DMS79 treated with DMSO at 0.1 percent for 48 hours (cell line): ENCODE data around the gene KHDRBS2.

Experiments
- DNase-seq: peaks from one replicate; lab custom pipeline; 2025; lab: John Stamatoyannopoulos, UW

KHDRBS2 gene

GRCh38 chr6:62013719-62014118, 272.3 kb downstream of the KHDRBS2 start:
- DNase-seq: no peak

- no peak for DNase-seq
These were observed 276.6 kb downstream of the KHDRBS2 start for GRCh38 chr6:62009445-62009844.

- DNase-seq: no peak
These were observed 296.4 kb downstream of the KHDRBS2 start for GRCh38 chr6:61989616-61990015.

- DNase-seq: no peak
These were observed 305.4 kb downstream of the KHDRBS2 start for GRCh38 chr6:61980622-61981021.

- DNase-seq: no peak
These were observed 308.1 kb downstream of the KHDRBS2 start for GRCh38 chr6:61977947-61978346.

GRCh38 chr6:61977099-61977498, 308.9 kb downstream of the KHDRBS2 start:
- DNase-seq: no peak

- no peak for DNase-seq
These were observed 326.8 kb downstream of the KHDRBS2 start for GRCh38 chr6:61959196-61959595.

GRCh38 chr6:61953851-61954250, 332.2 kb downstream of the KHDRBS2 start:
- DNase-seq: no peak

GRCh38 chr6:61951586-61951985, 334.4 kb downstream of the KHDRBS2 start:
- DNase-seq: no peak

- DNase-seq: no peak
These were observed 335.2 kb downstream of the KHDRBS2 start for GRCh38 chr6:61950811-61951210.

GRCh38 chr6:61949971-61950370, 336.1 kb downstream of the KHDRBS2 start:
- DNase-seq: no peak

- no peak for DNase-seq
These were observed 336.9 kb downstream of the KHDRBS2 start for GRCh38 chr6:61949161-61949560.

- no peak for DNase-seq
These were observed 338.6 kb downstream of the KHDRBS2 start for GRCh38 chr6:61947311-61947947.

GRCh38 chr6:61940919-61941318, 345.1 kb downstream of the KHDRBS2 start:
- no peak for DNase-seq

- DNase-seq: no peak
These were observed 350.7 kb downstream of the KHDRBS2 start for GRCh38 chr6:61935242-61935846.

- no peak for DNase-seq
These were observed 376.5 kb downstream of the KHDRBS2 start for GRCh38 chr6:61909486-61909885.

GRCh38 chr6:61901748-61902147, 384.3 kb downstream of the KHDRBS2 start:
- no peak for DNase-seq

GRCh38 chr6:61894536-61894935, 391.5 kb downstream of the KHDRBS2 start:
- DNase-seq: no peak

- no peak for DNase-seq
These were observed 398.6 kb downstream of the KHDRBS2 start for GRCh38 chr6:61887423-61887822.

- DNase-seq: no peak
These were observed 399.3 kb downstream of the KHDRBS2 start for GRCh38 chr6:61886608-61887259.

- no peak for DNase-seq
These were observed 416.2 kb downstream of the KHDRBS2 start for GRCh38 chr6:61869632-61870400.

GRCh38 chr6:61868507-61869080, 417.4 kb downstream of the KHDRBS2 start:
- DNase-seq: no peak
